Endodermal cell (in vitro differentiated cells): Measurements from ENCODE around the gene CBLN3. TPM values are rescaled to one million over a fixed set of nuclear protein-coding genes. Genes with fewer than 3 reads are reported as not detected.

Source experiments
- DNase-seq: peaks from one replicate; pipeline ENCODE4 v3.0.0-alpha.2; 2017
- H3K27ac ChIP-seq: 2 replicates; pipeline ENCODE4 v1.5.1; 2013; ENCODE audit warnings: mild to moderate bottlenecking, low read depth, low read length, moderate library complexity
- H3K27me3 ChIP-seq: 2 replicates; pipeline ENCODE4 v1.6.1; 2013; ENCODE audit warnings: mild to moderate bottlenecking, low read length, moderate library complexity; ENCODE audit not compliant: insufficient read depth, control insufficient read depth, poor library complexity, severe bottlenecking
- H3K36me3 ChIP-seq: 2 replicates; pipeline ENCODE4 v1.7.0; 2013; ENCODE audit warnings: mild to moderate bottlenecking, low read length, moderate library complexity; ENCODE audit not compliant: control insufficient read depth, insufficient read depth
- H3K4me1 ChIP-seq: one replicate; pipeline ENCODE4 v1.7.0; 2013; ENCODE audit warnings: low read length; ENCODE audit not compliant: control insufficient read depth, insufficient read depth
- H3K4me3 ChIP-seq: 2 replicates; pipeline ENCODE4 v1.5.1; 2013; ENCODE audit warnings: mild to moderate bottlenecking, low read length, moderate library complexity
- H3K9ac ChIP-seq: 2 replicates; pipeline ENCODE4 v1.6.1; 2013; ENCODE audit warnings: mild to moderate bottlenecking, low read length, moderate library complexity; ENCODE audit not compliant: poor library complexity, severe bottlenecking; ENCODE audit errors: extremely low read depth
- H3K9me3 ChIP-seq: 2 replicates; pipeline ENCODE4 v1.6.1; 2013; ENCODE audit warnings: mild to moderate bottlenecking, low read length, moderate library complexity; ENCODE audit not compliant: control insufficient read depth
- H3K27ac Mint-ChIP-seq: 2 replicates; pipeline ENCODE4 v1.8.0; 2020; ENCODE audit warnings: mixed read lengths
- H3K27me3 Mint-ChIP-seq: 2 replicates; pipeline ENCODE4 v1.8.0; 2021; ENCODE audit warnings: mild to moderate bottlenecking, mixed read lengths; ENCODE audit not compliant: insufficient read depth
- H3K36me3 Mint-ChIP-seq: 2 replicates; pipeline ENCODE4 v1.8.0; 2020; ENCODE audit warnings: low read depth, mixed read lengths
- H3K4me1 Mint-ChIP-seq: 2 replicates; pipeline ENCODE4 v1.8.0; 2020; ENCODE audit warnings: mixed read lengths
- H3K4me3 Mint-ChIP-seq: 2 replicates; pipeline ENCODE4 v1.8.0; 2020; ENCODE audit warnings: mild to moderate bottlenecking, moderate library complexity, mixed read lengths
- H3K9me3 Mint-ChIP-seq: 2 replicates; pipeline ENCODE4 v1.8.0; 2020; ENCODE audit warnings: mild to moderate bottlenecking, mixed read lengths
- CTCF ChIP-seq: fragments of 200-600 bp; sonication (generic); conservative IDR thresholded peaks from 2 replicates; pipeline ENCODE4 v1.5.0; 2021; ENCODE audit warnings: antibody characterized with exemption, mild to moderate bottlenecking
- WGBS, 2 experiments: methylation state at CpG; one replicate each; pipeline versions ENCODE4 v1.1.5 to v1.1.7; 2013; ENCODE audit warnings: missing lambda C conversion rate in 2 of 2, mixed read lengths in 1 of 2; ENCODE audit not compliant: insufficient coverage in 1 of 2, insufficient read length in 1 of 2; 5-methylcytosine and 5-hydroxymethylcytosine counted together
- total RNA-seq, 2 donors: library from RNA; stranded (reverse); fragmentation: NEBNext Ultra II Directional in 1 of 2; extraction: Animal tissue kit (Norgen Biotek cat#: 25700) in 1 of 2; gene quantifications; 2 replicates in 1 of 2; 3 replicates in 1 of 2; pipeline ENCODE4 v1.2.1, GENCODE V29; 2021

The CBLN3 gene
- total RNA-seq, 2 donors from 2014 or later = 2.1 to 2.4 TPM

- DNase-seq = no peak
- H3K9ac ChIP-seq = no peak overlapping the region
- H3K4me1 Mint-ChIP-seq = no peaks in the 10 kb centered on the region
- no peaks in the 10 kb centered on the region for H3K36me3 ChIP-seq
- no peak overlapping the region for H3K4me3 ChIP-seq
- H3K4me1 ChIP-seq = no peaks in the 10 kb centered on the region
- peaks cover under 1% of the 10 kb centered on the region for H3K27me3 Mint-ChIP-seq
- no peaks in the 10 kb centered on the region for H3K27me3 ChIP-seq
- no peak overlapping the region for H3K27ac ChIP-seq
- no peaks in the 10 kb centered on the region for H3K36me3 Mint-ChIP-seq
- peaks cover 6% of the 10 kb centered on the region for H3K9me3 Mint-ChIP-seq
- H3K27ac Mint-ChIP-seq = no peak overlapping the region
- no peaks in the 10 kb centered on the region for H3K9me3 ChIP-seq
- WGBS, 2 experiments = 100% methylated on average over 2 of the region's 3 CpGs; no CpG with 5 or more reads in 1 of the 2 experiments
- TF ChIP-seq CTCF = no peak
- no peak overlapping the region for H3K4me3 Mint-ChIP-seq
Measured at GRCh38 chr14:24465805-24466204, 36.3 kb upstream of the CBLN3 start.

- Mint-ChIP-seq H3K27me3 (no peaks in the 10 kb centered on the region), H3K4me3 (no peak overlapping the region), H3K4me1 (no peaks in the 10 kb centered on the region), H3K9me3 (peaks cover 2% of the 10 kb centered on the region), H3K36me3 (no peaks in the 10 kb centered on the region), H3K27ac (no peak overlapping the region)
- H3K27ac ChIP-seq = no peak overlapping the region
- no peak overlapping the region for H3K9ac ChIP-seq
- H3K4me3 ChIP-seq = no peak overlapping the region
- TF ChIP-seq CTCF = no peak
- no peaks in the 10 kb centered on the region for H3K36me3 ChIP-seq
- H3K9me3 ChIP-seq = no peaks in the 10 kb centered on the region
- no peaks in the 10 kb centered on the region for H3K27me3 ChIP-seq
- 79 to 100% methylated on average over 2 to 3 of the region's 3 CpGs for WGBS, 2 experiments
- H3K4me1 ChIP-seq = no peaks in the 10 kb centered on the region
- no peak for DNase-seq
Measured at GRCh38 chr14:24465368-24465767, 35.9 kb upstream of the CBLN3 start.

- H3K27ac ChIP-seq = no peak overlapping the region
- DNase-seq = no peak
- Mint-ChIP-seq H3K27ac (no peak overlapping the region), H3K4me1 (no peaks in the 10 kb centered on the region), H3K27me3 (no peaks in the 10 kb centered on the region), H3K4me3 (no peak overlapping the region), H3K9me3 (no peaks in the 10 kb centered on the region), H3K36me3 (no peaks in the 10 kb centered on the region)
- H3K4me1 ChIP-seq = no peaks in the 10 kb centered on the region
- no peak for TF ChIP-seq CTCF
- no peaks in the 10 kb centered on the region for H3K27me3 ChIP-seq
- no peak overlapping the region for H3K4me3 ChIP-seq
- H3K9me3 ChIP-seq = no peaks in the 10 kb centered on the region
- no peak overlapping the region for H3K9ac ChIP-seq
- WGBS, 2 experiments = 70 to 94% methylated on average over 2 to 4 of the region's 4 CpGs
- no peaks in the 10 kb centered on the region for H3K36me3 ChIP-seq
Measured at GRCh38 chr14:24463884-24464785, 34.7 kb upstream of the CBLN3 start.
